K562 (cell line): Measurements from ENCODE around the gene SLC38A10. TPM values are rescaled to one million over a fixed set of nuclear protein-coding genes. Genes with fewer than 3 reads are reported as not detected.

ENCODE experiments used
- BRD9 ChIP-seq: fragments of 450-650 bp; IDR thresholded peaks from 2 replicates; pipeline ENCODE4 v1.6.1; 2018; ENCODE audit warnings: low read depth; ENCODE audit not compliant: partially characterized antibody
- DPF2 ChIP-seq: fragments of 450-650 bp; IDR thresholded peaks from 2 replicates; pipeline ENCODE4 v1.6.1; 2016
- E2F8 ChIP-seq: fragments of 450-650 bp; IDR thresholded peaks from 2 replicates; pipeline ENCODE4 v1.7.1; 2018; ENCODE audit warnings: mild to moderate bottlenecking, low read depth; ENCODE audit not compliant: partially characterized antibody
- EP400 ChIP-seq: fragments of 450-650 bp; IDR thresholded peaks from 2 replicates; pipeline ENCODE4 v1.6.1; 2017; ENCODE audit warnings: antibody characterized with exemption, mild to moderate bottlenecking, moderate library complexity
- ETS2 ChIP-seq: IDR thresholded peaks from 2 replicates; pipeline ENCODE4 v1.6.1; 2016; ENCODE audit warnings: borderline replicate concordance, missing genetic modification characterization, mild to moderate bottlenecking, moderate library complexity, missing compliant biosample characterization; ENCODE audit not compliant: poor library complexity, severe bottlenecking
- FOXJ2 ChIP-seq: fragments of 200-800 bp; sonication (Bioruptor generic); IDR thresholded peaks from 2 replicates; pipeline ENCODE4 v1.6.1; 2016; ENCODE audit warnings: missing genetic modification characterization, missing compliant biosample characterization
- HDAC2 ChIP-seq: fragments of 450-650 bp; IDR thresholded peaks from 2 replicates; pipeline ENCODE4 v1.6.1; 2016; ENCODE audit warnings: mild to moderate bottlenecking
- L3MBTL2 ChIP-seq: fragments of 450-650 bp; IDR thresholded peaks from 2 replicates; pipeline ENCODE4 v1.6.1; 2016; ENCODE audit warnings: mild to moderate bottlenecking, moderate library complexity
- NCOR1 ChIP-seq: fragments of 450-650 bp; IDR thresholded peaks from 2 replicates; pipeline ENCODE4 v1.6.1; 2016; ENCODE audit warnings: mild to moderate bottlenecking, moderate library complexity
- NKRF ChIP-seq: fragments of 450-650 bp; IDR thresholded peaks from 2 replicates; pipeline ENCODE4 v1.6.1; 2016; ENCODE audit warnings: borderline replicate concordance
- NRF1 ChIP-seq, 2 experiments: fragments of 450-650 bp; IDR thresholded peaks in 1 of 2; conservative IDR thresholded peaks in 1 of 2; 2 replicates each; pipeline ENCODE4 v1.6.1; 2014; ENCODE audit warnings: mild to moderate bottlenecking in 2 of 2
- RCOR1 ChIP-seq, 2 experiments: IDR thresholded peaks; 2 replicates each; pipeline ENCODE4 v1.6.1; 2012; ENCODE audit warnings: low read depth in 2 of 2, low read length in 2 of 2, borderline replicate concordance in 1 of 2, improper control_type of control experiment in 1 of 2
- TAF1 ChIP-seq: IDR thresholded peaks from 2 replicates; pipeline ENCODE4 v1.6.1; 2011; ENCODE audit warnings: mild to moderate bottlenecking, low read length, moderate library complexity; ENCODE audit not compliant: insufficient read depth, control insufficient read depth, severe bottlenecking; ENCODE audit errors: extremely low read depth
- TEAD2 ChIP-seq: fragments of 450-650 bp; IDR thresholded peaks from 2 replicates; pipeline ENCODE4 v1.6.1; 2016; ENCODE audit warnings: missing genetic modification characterization, control low read depth, missing compliant biosample characterization
- TRIM24 ChIP-seq, 2 experiments: fragments of 450-650 bp; IDR thresholded peaks; 2 replicates each; pipeline ENCODE4 v1.6.1; 2016
- ZNF561 ChIP-seq: fragments of 450-650 bp; formaldehyde crosslinking; conservative IDR thresholded peaks from 2 replicates; pipeline ENCODE4 v1.4.0; 2020; ENCODE audit warnings: mild to moderate bottlenecking, moderate library complexity
- polyA plus RNA-seq, 8 experiments: library from polyadenylated mRNA; depleted of rRNA in 4 of 8; stranded (reverse) in 5 of 8; unstranded in 3 of 8; fragments of >200 nt; fragmentation: Nextera tagmentation in 2 of 8; fragmentation: Illumina TruSeq in 1 of 8; extraction: Ambion mirVana in 2 of 8; extraction: Trizol in 1 of 8; gene quantifications; 2 replicates each; pipeline versions ENCODE4 v1.2.1 to v1.2.3, GENCODE V29; 2011 to 2014; ENCODE audit warnings: inconsistent platforms in 1 of 8, missing spikeins in 1 of 8
- total RNA-seq, 7 experiments: library from RNA; depleted of rRNA in 6 of 7; stranded (reverse); fragments of >200 nt in 6 of 7; fragmentation: Illumina TruSeq in 2 of 7; extraction: Trizol in 2 of 7; gene quantifications; 2 replicates each; pipeline versions ENCODE4 v1.2.1 to v1.2.3, GENCODE V29; 2011 to 2021; ENCODE audit warnings: low replicate concordance in 1 of 7
- TF ChIP-seq, protein P1 (sequence below), 2 experiments: fragments of 450-650 bp; IDR thresholded peaks; 2 replicates each; pipeline ENCODE4 v1.6.1; 2016
- TF ChIP-seq, protein P2 (sequence below): fragments of 450-650 bp; IDR thresholded peaks from 2 replicates; pipeline ENCODE4 v1.6.1; 2016

SLC38A10 gene
- total and polyA plus RNA-seq, 9 of the 15 experiments (the other 6 are each of a cell fraction or from before 2014, with no cell fraction given): 0.45 to 54.2 (median 13.8) TPM

GRCh38 chr17:81234940-81235821, 59.9 kb downstream of the SLC38A10 start (continued):
- no peak for TF ChIP-seq ZNF561 (CRISPR knock-in tag)
- TF ChIP-seq E2F8: peak; percentile 44
- TF ChIP-seq NRF1 (conservative IDR thresholded peaks at IDR 0.05 in 1 of 2, IDR thresholded peaks at IDR 0.05 in 1 of 2): peak; percentile 35 to 40; a peak in 2 of 4 replicates
- peak; percentile 76 for TF ChIP-seq NCOR1
- TF ChIP-seq FOXJ2: 0 out of 2 replicates have a peak, but pooled peaks have one; percentile 20
- TF ChIP-seq NKRF: no peak
- peak; percentile 93 for TF ChIP-seq HDAC2
- no peak for TF ChIP-seq EP400
- TF ChIP-seq DPF2: peak; percentile 69
- TF ChIP-seq ETS2 (tag): no peak
- TF ChIP-seq, protein P1, sequence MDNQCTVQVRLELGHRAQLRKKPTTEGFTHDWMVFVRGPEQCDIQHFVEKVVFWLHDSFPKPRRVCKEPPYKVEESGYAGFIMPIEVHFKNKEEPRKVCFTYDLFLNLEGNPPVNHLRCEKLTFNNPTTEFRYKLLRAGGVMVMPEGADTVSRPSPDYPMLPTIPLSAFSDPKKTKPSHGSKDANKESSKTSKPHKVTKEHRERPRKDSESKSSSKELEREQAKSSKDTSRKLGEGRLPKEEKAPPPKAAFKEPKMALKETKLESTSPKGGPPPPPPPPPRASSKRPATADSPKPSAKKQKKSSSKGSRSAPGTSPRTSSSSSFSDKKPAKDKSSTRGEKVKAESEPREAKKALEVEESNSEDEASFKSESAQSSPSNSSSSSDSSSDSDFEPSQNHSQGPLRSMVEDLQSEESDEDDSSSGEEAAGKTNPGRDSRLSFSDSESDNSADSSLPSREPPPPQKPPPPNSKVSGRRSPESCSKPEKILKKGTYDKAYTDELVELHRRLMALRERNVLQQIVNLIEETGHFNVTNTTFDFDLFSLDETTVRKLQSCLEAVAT (IDR thresholded peaks at IDR 0.05): peak in 1 of 2 experiments; percentile 93; a peak in 2 of 4 replicates
- TF ChIP-seq TEAD2 (tag): 0 out of 2 replicates have a peak, but pooled peaks have one; percentile 19
- no peak for TF ChIP-seq BRD9
- peak; percentile 60 to 97; a peak in 2 of 4 replicates for TF ChIP-seq RCOR1 (IDR thresholded peaks at IDR 0.05; ENCODE audit: borderline replicate concordance in 1 of 2, low read depth in 2 of 2, low read length in 2 of 2)
- TF ChIP-seq, protein P2, sequence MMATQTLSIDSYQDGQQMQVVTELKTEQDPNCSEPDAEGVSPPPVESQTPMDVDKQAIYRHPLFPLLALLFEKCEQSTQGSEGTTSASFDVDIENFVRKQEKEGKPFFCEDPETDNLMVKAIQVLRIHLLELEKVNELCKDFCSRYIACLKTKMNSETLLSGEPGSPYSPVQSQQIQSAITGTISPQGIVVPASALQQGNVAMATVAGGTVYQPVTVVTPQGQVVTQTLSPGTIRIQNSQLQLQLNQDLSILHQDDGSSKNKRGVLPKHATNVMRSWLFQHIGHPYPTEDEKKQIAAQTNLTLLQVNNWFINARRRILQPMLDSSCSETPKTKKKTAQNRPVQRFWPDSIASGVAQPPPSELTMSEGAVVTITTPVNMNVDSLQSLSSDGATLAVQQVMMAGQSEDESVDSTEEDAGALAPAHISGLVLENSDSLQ: peak; percentile 52
- TF ChIP-seq L3MBTL2: 0 out of 2 replicates have a peak, but pooled peaks have one; percentile 45
- peak in 1 of 2 experiments; percentile 37; a peak in 1 of 4 replicates for TF ChIP-seq TRIM24 (IDR thresholded peaks at IDR 0.05)
- no peak for TF ChIP-seq TAF1
